Measurements from ENCODE around the gene TMEM248. TPM values are rescaled to one million over a fixed set of nuclear protein-coding genes. Genes with fewer than 3 reads are reported as not detected.

TMEM248 gene
- total RNA-seq, 1 experiment from 2014 or later = 98.0 TPM

DNA sequence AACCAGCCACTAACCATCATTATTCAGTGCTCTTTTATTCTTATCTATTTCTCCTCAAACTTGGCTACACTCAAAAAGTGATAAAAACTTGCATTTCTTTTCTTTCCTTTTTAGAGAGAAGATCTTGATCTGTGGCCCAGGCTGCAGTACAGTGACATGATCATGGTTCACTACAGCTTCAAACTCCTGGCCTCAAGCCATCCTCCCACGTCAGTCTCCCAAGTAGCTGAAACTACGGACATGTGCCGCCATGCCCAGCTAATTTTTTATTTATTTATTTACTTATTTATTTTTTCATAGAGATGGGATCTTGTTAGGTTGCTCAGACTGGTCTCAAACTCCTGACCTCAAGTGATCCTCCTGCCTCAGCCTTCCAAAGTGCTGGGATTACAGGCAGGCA, 24.6 kb upstream of the TMEM248 start:
- ChIA-PET CTCF (no interaction called here), POLR2A (no interaction called here)
- TF ChIP-seq, protein P1, sequence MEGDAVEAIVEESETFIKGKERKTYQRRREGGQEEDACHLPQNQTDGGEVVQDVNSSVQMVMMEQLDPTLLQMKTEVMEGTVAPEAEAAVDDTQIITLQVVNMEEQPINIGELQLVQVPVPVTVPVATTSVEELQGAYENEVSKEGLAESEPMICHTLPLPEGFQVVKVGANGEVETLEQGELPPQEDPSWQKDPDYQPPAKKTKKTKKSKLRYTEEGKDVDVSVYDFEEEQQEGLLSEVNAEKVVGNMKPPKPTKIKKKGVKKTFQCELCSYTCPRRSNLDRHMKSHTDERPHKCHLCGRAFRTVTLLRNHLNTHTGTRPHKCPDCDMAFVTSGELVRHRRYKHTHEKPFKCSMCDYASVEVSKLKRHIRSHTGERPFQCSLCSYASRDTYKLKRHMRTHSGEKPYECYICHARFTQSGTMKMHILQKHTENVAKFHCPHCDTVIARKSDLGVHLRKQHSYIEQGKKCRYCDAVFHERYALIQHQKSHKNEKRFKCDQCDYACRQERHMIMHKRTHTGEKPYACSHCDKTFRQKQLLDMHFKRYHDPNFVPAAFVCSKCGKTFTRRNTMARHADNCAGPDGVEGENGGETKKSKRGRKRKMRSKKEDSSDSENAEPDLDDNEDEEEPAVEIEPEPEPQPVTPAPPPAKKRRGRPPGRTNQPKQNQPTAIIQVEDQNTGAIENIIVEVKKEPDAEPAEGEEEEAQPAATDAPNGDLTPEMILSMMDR (IDR thresholded peaks at IDR 0.05; ENCODE audit: insufficient read depth in 1 of 2, low read depth in 1 of 2, low read length in 1 of 2, severe bottlenecking in 1 of 2, unreplicated experiment in 1 of 2) = no peak
- no peak for DNase-seq
- Mint-ChIP-seq H3K4me1 (ENCODE audit: low read depth, unreplicated experiment) (no peaks in the 10 kb centered on the region), H3K36me3 (ENCODE audit: insufficient read depth, unreplicated experiment) (no peaks in the 10 kb centered on the region), H3K27me3 (ENCODE audit: insufficient read depth, unreplicated experiment) (no peaks in the 10 kb centered on the region), H3K4me3 (ENCODE audit: unreplicated experiment) (no peak overlapping the region), H3K9me3 (ENCODE audit: unreplicated experiment) (no peaks in the 10 kb centered on the region), H3K27ac (ENCODE audit: unreplicated experiment) (no peak overlapping the region)
- no peak overlapping the region for H3K4me3 ChIP-seq (ENCODE audit: low read depth, low read length)
- BruUV-seq (replicated peaks) = no TSS peak
- no peaks in the 10 kb centered on the region for H3K27me3 ChIP-seq (replicated peaks; ENCODE audit: control insufficient read depth, insufficient read depth, low read length)
- intact Hi-C loops (cut with micrococcal nuclease; ENCODE audit: unreplicated experiment) = loop anchor here (5.0 kb wide), 1 partner anchor 864 kb away; no protein-coding TSS in a partner anchor
- no peaks in the 10 kb centered on the region for H3K4me1 ChIP-seq
- H3K9me3 ChIP-seq = no peaks in the 10 kb centered on the region
- H3K36me3 ChIP-seq (ENCODE audit: control insufficient read depth, insufficient read depth, low read length) = no peaks in the 10 kb centered on the region

DNA sequence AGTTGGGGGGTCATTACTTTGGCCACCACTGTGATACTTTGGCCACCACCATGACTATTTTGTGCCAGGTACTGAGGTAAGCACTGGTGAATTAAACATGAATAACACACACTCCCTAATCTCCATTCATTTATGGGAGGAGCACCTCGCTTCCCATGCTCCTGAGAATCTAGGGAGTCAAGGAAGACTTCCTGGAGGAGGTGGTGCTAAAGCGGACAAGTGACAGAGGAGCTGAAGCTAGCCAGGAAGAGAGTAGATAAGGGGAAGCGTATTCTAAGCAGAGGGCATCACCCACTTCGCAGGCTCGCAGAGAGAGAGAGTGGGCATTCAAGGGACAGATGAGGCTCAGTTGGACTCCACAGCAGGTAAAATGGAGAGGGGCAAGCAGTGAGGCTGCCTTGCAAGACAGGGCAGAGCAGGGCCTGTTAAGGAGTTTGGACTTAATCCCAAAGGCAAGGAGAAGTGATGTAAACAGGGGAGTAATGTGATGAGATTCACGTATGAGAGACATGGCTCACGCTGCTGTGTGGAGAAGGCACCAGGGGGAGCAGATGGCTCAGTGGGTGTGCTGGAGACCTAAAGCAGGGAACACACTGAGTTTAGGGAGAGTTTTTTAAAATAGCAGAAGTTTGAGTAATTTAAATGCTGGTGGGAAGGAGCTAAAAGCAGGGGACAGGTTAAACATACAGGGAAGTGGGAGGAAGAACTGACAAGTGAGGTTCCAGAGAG, 21.3 kb upstream of the TMEM248 start:
- peaks cover 7% of the 10 kb centered on the region for H3K36me3 Mint-ChIP-seq (ENCODE audit: insufficient read depth, unreplicated experiment)
- H3K27ac Mint-ChIP-seq (ENCODE audit: unreplicated experiment) = no peak overlapping the region
- no peaks in the 10 kb centered on the region for H3K9me3 ChIP-seq
- no peak for DNase-seq
- no peak overlapping the region for H3K4me3 ChIP-seq (ENCODE audit: low read depth, low read length)
- CTCF ChIA-PET = no interaction called here
- no peaks in the 10 kb centered on the region for H3K27me3 Mint-ChIP-seq (ENCODE audit: insufficient read depth, unreplicated experiment)
- H3K36me3 ChIP-seq (ENCODE audit: control insufficient read depth, insufficient read depth, low read length) = no peaks in the 10 kb centered on the region; the same call in 1 of the 2 replicates
- no peak overlapping the region for H3K4me3 Mint-ChIP-seq (ENCODE audit: unreplicated experiment)
- POLR2A ChIA-PET = no interaction called here
- TF ChIP-seq, protein P1 (IDR thresholded peaks at IDR 0.05; ENCODE audit: insufficient read depth in 1 of 2, low read depth in 1 of 2, low read length in 1 of 2, severe bottlenecking in 1 of 2, unreplicated experiment in 1 of 2) = peak in 1 of 2 experiments; percentile 31
- BruUV-seq (replicated peaks) = no TSS peak
- intact Hi-C loops (cut with micrococcal nuclease; ENCODE audit: unreplicated experiment) = loop anchor here (5.0 kb wide), 1 partner anchor 867 kb away; no protein-coding TSS in a partner anchor
- no peaks in the 10 kb centered on the region for H3K4me1 Mint-ChIP-seq (ENCODE audit: low read depth, unreplicated experiment)
- H3K4me1 ChIP-seq = no peaks in the 10 kb centered on the region
- H3K27me3 ChIP-seq (replicated peaks; ENCODE audit: control insufficient read depth, insufficient read depth, low read length) = no peaks in the 10 kb centered on the region
- no peaks in the 10 kb centered on the region for H3K9me3 Mint-ChIP-seq (ENCODE audit: unreplicated experiment)

DNA sequence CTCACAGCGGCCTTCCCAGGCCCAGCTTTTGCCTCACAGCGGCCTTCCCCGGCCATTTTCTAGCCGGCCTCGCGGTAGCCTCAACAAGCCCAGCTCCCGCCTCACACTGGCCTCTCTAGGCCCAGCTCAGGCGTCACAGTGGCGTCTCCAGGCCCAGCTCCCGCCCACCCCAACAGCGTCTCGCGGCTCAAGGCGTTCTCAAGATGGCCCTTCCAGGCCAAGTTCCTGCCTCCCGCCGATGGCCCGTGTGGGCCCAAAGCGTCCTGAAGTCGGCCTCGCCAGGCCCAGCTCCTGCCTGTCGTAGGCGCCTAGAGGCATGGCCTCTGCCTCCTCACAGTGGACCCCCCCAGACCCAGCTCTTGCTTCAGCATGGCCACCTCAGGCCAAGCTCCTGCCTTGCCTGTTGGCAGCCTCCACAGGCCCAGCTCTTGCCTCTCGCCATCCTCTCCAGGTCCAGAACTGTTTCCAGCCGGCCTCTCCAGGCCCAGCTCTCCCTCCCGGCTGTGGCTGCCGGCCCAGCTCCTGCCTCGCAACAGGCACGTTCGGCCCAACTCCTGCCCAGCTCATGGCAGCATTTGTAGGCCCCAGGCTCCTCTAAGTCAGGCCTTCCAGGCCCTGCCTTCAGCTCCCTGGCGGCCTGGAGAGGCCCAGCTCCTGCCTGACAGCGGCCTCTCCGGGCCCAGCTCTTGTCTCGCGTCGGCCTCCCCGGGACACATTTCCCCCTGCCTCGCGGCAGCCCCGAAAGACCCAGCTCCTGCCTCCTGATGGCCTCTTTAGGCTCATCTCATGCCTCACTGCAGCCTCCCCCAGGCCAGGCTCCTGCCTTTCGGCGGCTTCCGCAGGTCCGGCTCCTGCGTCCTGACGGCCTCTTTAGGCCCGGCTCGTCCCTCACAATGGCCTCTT, 18.8 kb upstream of the TMEM248 start:
- BruUV-seq (replicated peaks) = no TSS peak
- ChIA-PET CTCF (no interaction called here), POLR2A (interaction anchor here (0.6 to 0.9 kb wide), 2 partner anchors 58 to 241 kb away, joined by 3 to 4 read pairs; no protein-coding TSS in a partner anchor)
- Histone ChIP-seq H3K9me3 (no peaks in the 10 kb centered on the region), H3K4me3 (ENCODE audit: low read depth, low read length) (no peak overlapping the region), H3K36me3 (ENCODE audit: control insufficient read depth, insufficient read depth, low read length) (no peaks in the 10 kb centered on the region; the same call in 1 of the 2 replicates), H3K4me1 (no peaks in the 10 kb centered on the region), H3K27me3 (replicated peaks; ENCODE audit: control insufficient read depth, insufficient read depth, low read length) (no peaks in the 10 kb centered on the region)
- no peak for DNase-seq
- TF ChIP-seq, protein P1 (IDR thresholded peaks at IDR 0.05; ENCODE audit: insufficient read depth in 1 of 2, low read depth in 1 of 2, low read length in 1 of 2, severe bottlenecking in 1 of 2, unreplicated experiment in 1 of 2) = no peak
- Mint-ChIP-seq H3K9me3 (ENCODE audit: unreplicated experiment) (no peaks in the 10 kb centered on the region), H3K36me3 (ENCODE audit: insufficient read depth, unreplicated experiment) (peaks cover 7% of the 10 kb centered on the region), H3K4me1 (ENCODE audit: low read depth, unreplicated experiment) (no peaks in the 10 kb centered on the region), H3K27me3 (ENCODE audit: insufficient read depth, unreplicated experiment) (no peaks in the 10 kb centered on the region), H3K4me3 (ENCODE audit: unreplicated experiment) (no peak overlapping the region), H3K27ac (ENCODE audit: unreplicated experiment) (no peak overlapping the region)
- intact Hi-C loops (cut with micrococcal nuclease; ENCODE audit: unreplicated experiment) = no loop called here

Measured in Caco-2 (cell line).